ENCODE data around the gene VEGFB.

Gene VEGFB

DNA sequence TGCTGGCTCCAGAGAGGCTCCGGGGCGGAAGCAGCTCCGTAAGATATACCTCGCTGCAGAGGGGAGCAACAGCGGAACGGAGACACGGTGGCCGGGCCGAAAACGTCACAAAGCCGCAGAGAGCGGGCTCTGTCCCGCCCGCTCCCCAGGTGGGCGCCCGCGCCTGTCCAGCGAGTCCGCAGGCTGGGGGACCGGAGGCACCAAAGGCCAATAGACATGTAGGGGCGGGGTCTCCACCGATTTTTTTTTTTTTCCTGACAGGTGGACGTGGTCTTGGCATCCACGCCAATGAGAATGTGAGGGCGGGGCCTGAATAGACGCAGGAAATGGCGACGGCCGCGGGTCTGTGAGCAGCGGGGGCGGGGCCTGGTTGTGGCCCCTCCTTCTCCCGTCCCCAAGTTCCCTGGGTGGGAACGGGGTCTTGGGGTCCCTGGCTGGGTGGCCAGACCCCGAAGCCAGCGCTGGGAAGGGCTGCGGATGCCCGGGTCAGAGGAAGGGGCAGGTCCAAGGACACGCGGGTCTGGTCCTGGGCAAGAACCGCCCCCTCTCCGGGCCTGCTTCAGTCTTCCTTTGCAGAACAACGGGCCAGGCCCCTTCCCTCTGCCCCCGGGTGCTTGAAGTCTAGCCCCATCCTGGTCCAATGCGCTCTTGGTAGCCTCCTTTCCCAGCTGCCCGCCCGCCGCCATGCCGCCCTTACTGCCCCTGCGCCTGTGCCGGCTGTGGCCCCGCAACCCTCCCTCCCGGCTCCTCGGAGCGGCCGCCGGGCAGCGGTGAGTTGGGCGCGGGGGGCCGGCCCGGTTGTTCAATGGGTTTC, 4.0 kb upstream of the VEGFB start, which contains the start of gene DNAJC4:
TSS of gene DNAJC4 (plus strand) at position 378 of the 814 bp plus-strand sequence. CDS start at position 685, 307 bp downstream.
- DNase-seq = peak in 55 of 56 donors; percentile 49 to 95 (median 82)

- no peak for DNase-seq
Observed at GRCh38 chr11:64230985-64231365, 3.4 kb upstream of the VEGFB start.

DNA sequence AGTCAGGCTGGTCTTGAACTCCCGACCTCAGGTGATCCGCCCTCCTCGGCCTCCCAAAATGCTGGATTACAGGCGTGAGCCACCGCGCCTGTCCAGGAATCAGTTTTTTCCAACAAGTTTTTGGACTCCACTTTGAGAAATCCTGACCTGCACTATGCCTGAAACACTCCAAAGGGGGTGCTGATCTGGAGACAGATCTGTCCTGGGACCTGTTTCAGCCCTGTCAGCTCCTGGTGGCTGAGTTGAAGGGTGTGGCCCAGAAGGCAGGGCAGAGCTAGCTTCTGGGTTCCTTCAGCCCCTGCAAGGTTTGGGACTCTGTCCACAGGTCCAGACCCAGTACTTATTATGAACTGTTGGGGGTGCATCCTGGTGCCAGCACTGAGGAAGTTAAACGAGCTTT, 2.8 kb upstream of the VEGFB start:
- DNase-seq = no peak

DNA sequence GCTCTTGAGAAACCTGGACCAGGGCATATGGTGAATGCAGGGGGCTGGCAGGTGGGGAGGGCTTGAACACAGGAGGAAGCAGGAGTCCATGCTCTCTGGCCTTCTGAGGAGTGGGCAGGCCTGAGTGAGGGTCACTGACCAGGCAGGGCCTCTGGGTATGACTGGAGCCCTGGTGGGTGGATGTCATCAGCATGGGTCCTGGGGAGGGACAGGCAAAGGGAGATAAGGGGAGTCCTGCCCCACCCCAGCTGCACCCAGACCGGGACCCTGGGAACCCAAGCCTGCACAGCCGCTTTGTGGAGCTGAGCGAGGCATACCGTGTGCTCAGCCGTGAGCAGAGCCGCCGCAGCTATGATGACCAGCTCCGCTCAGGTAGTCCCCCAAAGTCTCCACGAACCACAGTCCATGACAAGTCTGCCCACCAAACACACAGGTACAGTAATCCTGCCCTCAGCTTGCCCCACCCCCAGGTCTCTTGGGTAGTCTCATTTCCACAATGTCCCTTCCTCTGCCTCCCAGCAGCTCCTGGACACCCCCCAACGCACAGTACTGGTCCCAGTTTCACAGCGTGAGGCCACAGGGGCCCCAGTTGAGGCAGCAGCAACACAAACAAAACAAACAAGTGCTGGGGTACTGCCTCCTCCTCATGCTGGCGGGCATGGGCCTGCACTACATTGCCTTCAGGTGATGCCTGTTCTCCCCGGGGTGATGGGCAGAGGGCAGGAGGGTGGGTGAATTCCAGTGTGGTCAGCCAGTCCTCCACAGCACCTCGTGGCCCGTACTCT, 2.0 kb upstream of the VEGFB start:
- no peak for DNase-seq

- DNase-seq = no peak
Observed at GRCh38 chr11:64232967-64233315, 1.4 kb upstream of the VEGFB start.

DNA sequence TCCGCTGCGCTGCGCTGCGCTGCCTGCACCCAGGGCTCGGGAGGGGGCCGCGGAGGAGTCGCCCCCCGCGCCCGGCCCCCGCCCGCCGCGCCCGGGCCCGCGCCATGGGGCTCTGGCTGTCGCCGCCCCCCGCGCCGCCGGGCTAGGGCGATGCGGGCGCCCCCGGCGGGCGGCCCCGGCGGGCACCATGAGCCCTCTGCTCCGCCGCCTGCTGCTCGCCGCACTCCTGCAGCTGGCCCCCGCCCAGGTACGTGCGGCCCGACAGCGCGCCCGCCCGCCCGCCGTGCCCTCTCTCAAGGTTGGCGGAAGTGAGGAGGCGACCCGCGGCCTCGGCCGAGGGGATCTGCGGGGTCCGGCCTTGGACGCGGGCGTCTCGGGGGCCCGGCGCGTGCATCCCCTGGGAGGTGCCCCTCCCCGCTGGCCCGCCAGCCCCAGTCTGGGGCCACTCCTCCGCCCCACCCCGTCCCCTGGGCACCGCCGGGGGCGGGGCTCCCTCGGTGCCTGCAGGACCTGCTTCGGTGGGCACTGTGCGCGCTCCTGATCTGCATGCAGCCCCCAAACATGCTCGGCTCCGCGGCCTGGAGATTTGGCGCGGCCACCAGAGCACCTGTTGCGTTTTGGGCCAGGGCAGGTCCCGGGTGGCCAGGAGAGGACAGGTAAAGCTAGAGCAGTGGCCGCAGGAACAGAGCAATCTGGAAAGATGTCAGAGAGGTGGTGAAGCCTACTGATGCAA, 429 bp downstream of the VEGFB start:
- DNase-seq = peak in 3 of 56 donors; percentile 13 to 63 (median 49)

GRCh38 chr11:64235437-64236161, 1.2 kb downstream of the VEGFB start:
- no peak for DNase-seq

GRCh38 chr11:64237484-64237951, 3.1 kb downstream of the VEGFB start:
- DNase-seq = no peak

DNA sequence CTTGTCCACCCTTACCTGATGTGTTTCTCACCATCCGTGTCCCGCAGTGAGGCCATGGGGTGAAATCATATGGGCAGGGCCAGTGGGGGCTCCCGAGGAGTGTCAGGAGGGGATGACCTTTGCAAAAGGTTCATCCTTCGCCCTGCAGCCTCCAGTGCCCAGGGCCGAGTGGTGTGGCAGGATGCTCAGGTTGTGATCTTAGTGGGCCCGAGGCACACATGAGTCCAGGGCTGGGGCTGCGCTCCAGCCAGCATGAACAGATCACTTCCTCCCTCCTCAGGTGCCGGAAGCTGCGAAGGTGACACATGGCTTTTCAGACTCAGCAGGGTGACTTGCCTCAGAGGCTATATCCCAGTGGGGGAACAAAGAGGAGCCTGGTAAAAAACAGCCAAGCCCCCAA, 3.7 kb downstream of the VEGFB start:
- no peak for DNase-seq

GRCh38 chr11:64238999-64239398, 4.6 kb downstream of the VEGFB start:
- no peak for DNase-seq

DNA sequence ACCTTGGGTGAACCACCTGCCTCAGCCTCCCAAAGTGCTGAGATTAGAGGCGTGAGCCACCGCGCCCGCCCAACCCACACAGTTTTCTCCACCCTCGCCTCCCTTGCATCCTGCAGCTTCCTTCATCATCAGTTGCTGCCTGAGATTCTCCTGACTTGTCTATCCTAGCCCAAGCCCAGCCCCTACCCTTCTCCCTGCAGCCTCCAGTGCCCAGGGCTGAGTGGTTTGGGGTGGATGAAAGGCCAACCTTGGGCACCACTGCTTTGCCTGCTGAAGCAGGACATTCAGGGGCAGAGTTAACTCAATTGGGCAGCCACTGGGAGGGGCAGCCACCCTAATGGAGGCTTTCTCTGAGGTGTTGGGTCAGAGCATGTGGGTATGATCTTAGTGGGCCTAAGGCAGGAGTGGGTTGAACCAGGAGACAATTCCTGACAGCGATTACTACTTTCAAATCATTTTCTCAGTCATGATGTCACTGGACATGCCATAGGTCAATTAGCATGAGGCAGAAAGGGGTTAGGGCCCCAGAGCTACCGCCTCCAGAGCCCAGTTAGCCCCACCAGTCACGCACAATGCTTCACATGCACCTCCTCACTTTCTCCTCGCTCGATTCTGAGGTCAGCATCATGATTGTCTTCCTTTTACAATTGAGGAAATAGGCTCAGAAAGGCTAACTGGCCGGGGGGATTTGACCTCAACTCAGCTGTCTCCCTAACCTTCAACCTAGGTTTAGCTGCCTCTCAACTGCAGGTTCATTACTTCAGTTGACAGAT, 5.5 kb downstream of the VEGFB start:
- peak in 9 of 56 donors; percentile 32 to 57 (median 48) for DNase-seq

GRCh38 chr11:64240435-64241240, 6.3 kb downstream of the VEGFB start, which contains the start of gene FKBP2:
Gene FKBP2 (plus strand): TSS chr11:64241095. CDS start chr11:64242388, 1,293 bp downstream.
- peak; percentile 83 to 100 (median 98) for DNase-seq

GRCh38 chr11:64241241-64241490, 6.8 kb downstream of the VEGFB start:
- peak; percentile 97 to 100 (median 99) for DNase-seq

- peak in 3 of 56 donors; percentile 50 to 51 (median 50) for DNase-seq
Observed at GRCh38 chr11:64241491-64242374, 7.3 kb downstream of the VEGFB start.

DNA sequence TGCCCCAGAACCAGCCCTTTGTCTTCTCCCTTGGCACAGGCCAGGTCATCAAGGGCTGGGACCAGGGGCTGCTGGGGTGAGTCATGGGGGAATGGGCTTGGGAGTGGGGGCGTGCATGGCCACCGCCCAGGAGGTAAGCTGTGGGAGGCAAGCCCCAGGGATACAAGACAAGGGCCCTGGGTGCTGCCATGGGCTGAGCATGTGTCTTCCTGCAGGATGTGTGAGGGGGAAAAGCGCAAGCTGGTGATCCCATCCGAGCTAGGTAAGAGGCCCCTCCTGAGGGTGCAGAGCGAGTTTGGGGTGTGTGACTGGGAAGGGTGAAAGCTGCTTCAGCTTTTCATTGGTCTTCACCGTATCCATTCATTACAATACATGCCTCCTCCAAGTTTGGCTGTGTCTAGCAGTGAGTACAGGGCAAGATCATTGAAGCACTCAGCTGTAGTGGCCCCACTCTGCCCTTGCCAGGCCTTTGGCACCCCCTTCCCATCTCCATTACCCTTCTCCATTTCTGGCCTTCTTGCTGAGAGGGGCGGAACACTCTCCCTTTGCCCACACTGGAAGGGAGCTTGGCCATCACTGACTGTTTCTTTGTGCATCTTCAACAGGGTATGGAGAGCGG, 9.0 kb downstream of the VEGFB start:
- no peak for DNase-seq

- no peak for DNase-seq
Observed at GRCh38 chr11:64244107-64244506, 9.7 kb downstream of the VEGFB start.

GRCh38 chr11:64244966-64245365, 10.6 kb downstream of the VEGFB start:
- no peak for DNase-seq

DNA sequence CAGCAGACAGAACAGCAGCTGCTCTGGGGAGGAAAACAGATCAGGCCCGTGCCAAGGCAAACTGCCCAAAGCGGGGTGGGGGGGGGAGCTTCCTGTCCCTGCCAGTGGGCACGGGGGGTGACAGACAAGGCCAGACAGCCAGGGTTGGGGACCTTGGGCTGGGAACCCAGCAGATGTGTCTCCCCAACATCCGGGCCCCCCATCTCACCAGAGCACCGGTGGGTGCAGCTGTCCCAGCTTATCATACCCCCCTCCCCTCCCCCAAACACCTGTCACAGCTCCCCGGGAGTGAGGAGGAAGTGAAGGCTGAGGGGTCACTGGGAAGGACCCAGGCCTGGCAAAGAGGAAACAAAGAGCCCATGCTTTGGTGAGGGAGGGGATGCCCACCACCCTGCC, 11.0 kb downstream of the VEGFB start:
- peak in 33 of 56 donors; percentile 14 to 64 (median 33) for DNase-seq
